NCI-H2081 (cell line): ENCODE data around the gene CCDC178.
"Not testable (repeated sequence)": the region's sequence is repeated elsewhere in the genome, so short reads cannot be mapped to it uniquely, and the experiment has no call there.

Experiments used
- DNase-seq, 2 experiments: peaks; one replicate each; lab custom pipeline; 2025; lab: John Stamatoyannopoulos, UW

Gene CCDC178

GRCh38 chr18:33231474-33232317 lies 208.8 kb downstream of the CCDC178 start:
- peak; percentile 82 to 85 for DNase-seq

GRCh38 chr18:33212363-33212762 lies 228.2 kb downstream of the CCDC178 start:
- DNase-seq: peak; percentile 8 to 74

DNA sequence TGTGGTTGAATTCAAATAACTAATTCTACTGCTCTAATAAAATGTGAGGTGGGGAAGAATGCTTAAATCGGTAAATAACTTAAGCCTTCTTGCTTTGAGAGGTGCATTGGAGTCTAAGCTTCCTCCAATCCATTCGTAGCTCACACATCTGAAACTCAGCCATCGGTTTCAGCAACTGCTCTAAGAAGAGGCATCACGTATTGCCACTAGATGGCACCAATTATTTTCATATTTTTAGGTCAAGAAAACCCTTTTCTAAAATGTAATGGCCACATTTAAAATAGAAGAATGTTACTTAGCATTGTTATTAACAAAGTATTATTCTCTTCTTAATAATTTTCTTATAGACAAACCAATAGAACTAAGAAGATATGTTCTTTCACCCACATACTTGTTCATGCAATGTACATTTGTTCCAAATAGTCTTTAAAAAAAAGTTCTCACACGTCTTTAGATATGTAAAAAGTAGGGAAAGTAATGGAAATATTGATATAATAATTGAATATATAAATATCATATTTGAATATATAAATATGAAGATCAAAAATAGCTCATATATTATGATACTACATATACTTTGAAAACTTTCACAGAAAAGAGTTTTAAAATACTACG lies 229.8 kb downstream of the CCDC178 start:
- peak; percentile 34 to 70 for DNase-seq

- no peak for DNase-seq
These were observed 234.7 kb downstream of the CCDC178 start for GRCh38 chr18:33205777-33206176.

GRCh38 chr18:33201509-33201926 lies 239.0 kb downstream of the CCDC178 start:
- DNase-seq: peak; percentile 2 to 26

GRCh38 chr18:33195795-33196194 lies 244.7 kb downstream of the CCDC178 start:
- no peak for DNase-seq

DNA sequence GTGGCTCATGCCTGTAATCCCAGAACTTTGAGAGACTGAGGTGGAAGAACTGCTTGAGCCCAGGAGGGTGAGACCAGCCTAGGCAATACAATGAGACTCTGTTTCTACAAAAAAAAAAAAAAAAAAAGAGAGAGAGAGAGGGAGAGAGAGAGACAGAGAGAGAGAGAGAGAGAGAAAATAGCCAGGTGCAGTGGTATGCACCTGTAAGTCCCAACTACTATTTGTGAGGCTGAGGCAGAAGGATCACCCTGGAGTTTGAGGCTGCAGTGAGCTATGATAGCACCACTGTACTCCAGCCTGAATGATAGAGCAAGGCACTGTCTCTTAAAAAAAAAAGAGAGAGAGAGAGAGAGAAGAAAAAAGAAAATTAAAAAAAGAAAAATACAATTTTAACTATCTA lies 245.7 kb downstream of the CCDC178 start:
- no peak for DNase-seq

DNA sequence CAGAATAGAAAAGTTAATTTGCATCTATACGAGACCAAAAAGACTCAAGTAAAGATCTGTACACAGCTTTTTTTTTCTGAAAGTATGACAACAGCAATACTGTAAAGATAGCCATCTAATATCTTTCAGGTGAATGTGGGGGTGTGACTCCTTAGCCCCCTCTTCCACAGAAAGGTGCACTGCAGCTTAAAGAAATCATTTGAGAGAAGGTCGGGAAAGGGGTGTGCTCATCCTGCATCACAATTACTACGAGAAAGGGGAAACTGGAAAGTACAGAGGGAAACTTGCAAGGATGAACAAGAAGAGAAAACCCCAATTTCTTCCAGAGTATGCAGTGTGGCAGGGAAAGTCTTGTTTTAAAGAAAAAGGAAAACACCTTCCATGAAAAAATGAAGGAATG lies 255.6 kb downstream of the CCDC178 start:
- DNase-seq: no peak

GRCh38 chr18:33184175-33184574 lies 256.3 kb downstream of the CCDC178 start:
- no peak for DNase-seq

- DNase-seq: no peak
These were observed 257.4 kb downstream of the CCDC178 start for GRCh38 chr18:33183136-33183535.

- no peak for DNase-seq
These were observed 259.5 kb downstream of the CCDC178 start for GRCh38 chr18:33181016-33181415.

- no peak for DNase-seq
These were observed 271.3 kb downstream of the CCDC178 start for GRCh38 chr18:33169218-33169617.

DNA sequence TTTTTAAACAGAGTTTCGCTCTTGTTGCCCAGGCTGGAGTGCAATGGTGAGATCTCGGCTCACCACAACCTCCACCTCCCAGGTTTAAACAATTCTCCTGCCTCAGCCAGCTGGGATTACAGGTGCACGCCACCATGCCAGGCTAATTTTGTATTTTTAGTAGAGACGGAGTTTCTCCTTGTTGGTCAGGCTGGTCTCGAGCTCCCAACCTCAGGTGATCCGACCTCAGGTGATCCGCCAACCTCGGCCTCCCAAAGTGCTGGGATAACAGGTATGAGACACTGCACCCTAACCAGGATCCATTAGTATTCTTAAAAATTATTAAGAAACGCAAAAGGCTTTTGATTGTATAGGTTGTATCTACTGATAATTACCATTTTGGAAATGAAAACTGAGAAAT lies 276.4 kb downstream of the CCDC178 start:
- not testable (repeated sequence) for DNase-seq

DNA sequence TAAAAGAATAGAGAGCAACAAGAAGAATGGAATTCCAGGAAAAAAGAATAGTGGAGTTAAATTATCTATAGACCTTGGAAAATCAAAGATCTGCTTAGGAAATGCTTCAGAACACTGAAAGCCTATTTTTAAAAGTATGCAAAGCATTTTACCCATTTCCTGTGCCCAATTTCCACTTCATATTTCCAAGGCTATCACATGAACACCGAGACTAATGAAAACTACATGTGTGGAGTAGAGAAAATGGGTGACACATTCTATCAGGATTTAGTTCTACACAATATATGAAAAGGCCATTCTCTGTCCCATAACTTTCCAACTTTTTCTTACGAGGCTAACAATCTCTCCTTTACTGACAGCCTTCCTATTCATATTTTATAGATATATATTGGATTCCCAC lies 279.4 kb downstream of the CCDC178 start:
- DNase-seq: no peak

GRCh38 chr18:33159151-33159550 lies 281.4 kb downstream of the CCDC178 start:
- DNase-seq: no peak

DNA sequence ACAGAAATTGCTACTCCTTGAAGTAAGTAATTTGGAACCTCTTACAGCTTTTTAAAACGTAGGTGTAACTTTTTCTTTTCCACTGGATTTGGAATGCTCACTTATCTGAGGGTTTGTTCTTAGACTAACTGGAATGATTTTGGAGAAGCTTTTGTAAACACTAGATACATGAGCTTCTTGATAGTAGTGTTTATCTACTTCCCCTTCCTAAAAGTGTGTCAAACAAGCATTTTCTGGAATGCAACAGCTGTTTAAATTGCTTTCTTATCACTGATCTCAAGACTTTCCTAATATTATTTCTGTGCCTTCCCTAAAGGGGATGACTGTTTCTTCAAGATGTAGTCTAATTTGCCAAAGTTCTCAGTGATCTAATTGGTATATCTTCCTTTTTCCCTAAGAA lies 282.6 kb downstream of the CCDC178 start:
- DNase-seq: no peak

DNA sequence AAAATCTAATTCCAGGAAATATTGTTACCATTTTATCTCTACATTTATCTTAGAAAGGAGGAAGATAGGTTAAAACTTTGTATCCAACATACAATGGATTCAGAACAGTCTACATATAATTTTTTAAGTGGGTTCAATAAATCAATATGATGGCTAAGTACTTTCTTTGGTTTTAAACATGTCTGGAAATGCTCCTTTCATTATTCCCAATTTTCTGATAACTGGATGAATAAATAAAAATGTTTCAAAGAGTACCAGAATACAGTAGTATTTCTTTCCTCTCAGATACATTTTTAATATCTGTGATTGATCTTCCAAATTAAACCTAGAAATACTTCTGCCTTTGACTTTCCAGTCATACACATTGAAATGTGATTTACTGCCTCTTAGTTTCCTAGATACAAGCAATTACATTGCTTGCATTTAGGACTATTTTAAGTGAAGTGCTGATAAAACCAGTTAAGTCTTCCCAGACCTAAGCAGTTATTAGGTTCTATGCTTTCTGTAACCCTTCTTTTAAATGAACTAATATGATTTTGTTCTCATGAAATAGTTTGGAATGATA lies 283.5 kb downstream of the CCDC178 start:
- no peak for DNase-seq

- no peak for DNase-seq
These were observed 286.5 kb downstream of the CCDC178 start for GRCh38 chr18:33154049-33154448.

DNA sequence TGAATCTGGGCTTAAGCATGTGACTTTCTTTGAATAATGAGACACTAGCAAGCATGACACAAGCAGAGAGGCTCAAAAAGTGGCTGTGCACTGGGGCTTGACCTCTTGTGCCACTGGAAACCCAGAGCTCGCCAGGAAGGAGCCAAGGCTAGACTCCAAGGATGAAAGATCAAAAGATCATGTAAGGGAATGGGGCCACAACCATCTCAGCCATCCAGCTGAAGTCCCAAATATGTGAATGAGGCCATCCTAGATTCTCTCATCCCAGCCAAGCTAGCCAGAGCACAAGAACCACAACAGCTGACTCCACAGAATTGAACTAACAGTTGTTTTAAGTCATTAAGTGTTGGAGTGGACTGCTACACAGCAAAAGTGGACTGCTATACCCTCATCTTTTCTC lies 288.1 kb downstream of the CCDC178 start:
- no peak for DNase-seq

- DNase-seq: not testable (repeated sequence)
These were observed 292.7 kb downstream of the CCDC178 start for GRCh38 chr18:33147811-33148210.

GRCh38 chr18:33146014-33146413 lies 294.5 kb downstream of the CCDC178 start:
- DNase-seq: no peak

DNA sequence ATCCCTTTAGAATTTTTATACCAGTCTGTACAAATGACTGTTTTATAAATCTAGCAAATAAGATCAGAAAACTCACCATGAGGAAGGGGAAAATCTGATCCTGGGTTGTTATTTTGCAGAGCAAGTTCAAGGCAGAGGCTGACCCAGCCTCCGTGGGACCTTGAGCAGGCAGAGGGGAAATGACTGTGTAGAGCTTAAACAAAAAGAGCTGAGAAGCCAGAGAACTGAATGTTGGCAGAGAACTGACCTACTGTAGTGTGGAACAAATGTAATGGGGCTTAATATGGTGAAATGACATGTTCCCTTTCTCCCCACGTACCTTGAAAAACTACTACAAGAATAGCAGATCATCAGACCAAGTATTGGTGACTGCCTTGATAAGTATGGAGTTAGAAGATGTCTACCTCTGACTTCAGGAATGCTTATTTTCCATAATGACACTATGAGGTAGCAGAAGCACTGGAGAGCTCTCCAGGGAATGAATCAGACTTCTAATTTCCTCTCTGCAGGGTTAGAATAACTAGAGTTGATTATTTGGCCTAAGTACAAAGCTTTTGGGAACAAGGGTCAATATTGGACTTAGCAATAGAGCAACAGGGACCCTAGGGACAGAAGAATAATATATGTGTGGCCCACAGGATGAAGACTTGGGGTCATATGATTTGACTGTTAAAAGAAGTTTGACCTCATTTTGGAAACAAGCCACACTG lies 304.4 kb downstream of the CCDC178 start:
- no peak for DNase-seq

- no peak for DNase-seq
These were observed 307.9 kb downstream of the CCDC178 start for GRCh38 chr18:33132657-33133056.
